Activated CD8-positive, alpha-beta memory T cell treated with anti-CD3 and anti-CD28 coated beads for 4 hours (primary cell): Measurements from ENCODE around the gene TRIM3.

Experiments
- DNase-seq, 2 donors: peaks; one replicate each; pipeline ENCODE4 v3.0.0-alpha.2; 2020; ENCODE audit warnings: low read depth in 2 of 2

TRIM3 gene

DNA sequence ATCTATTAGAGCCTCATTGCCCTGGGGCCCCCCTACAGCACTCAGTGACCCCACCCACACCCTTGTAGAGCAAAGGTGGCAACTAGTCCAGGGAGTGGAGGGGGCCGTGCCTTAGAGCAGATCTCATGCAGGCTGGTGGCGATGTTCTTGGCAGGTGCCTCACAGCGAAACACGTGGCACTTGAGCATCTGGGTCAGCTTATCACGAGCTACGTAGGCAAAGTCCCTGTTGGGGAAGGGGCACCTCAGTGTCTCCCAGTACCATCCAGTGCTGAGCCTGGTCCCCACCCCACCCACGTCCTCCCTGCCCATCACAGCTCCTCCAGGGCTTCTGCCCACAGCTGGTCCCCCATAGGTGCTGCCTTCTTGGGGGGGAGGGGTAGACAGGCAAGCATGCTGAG, 72.3 kb downstream of the TRIM3 start:
- no peak for DNase-seq

DNA sequence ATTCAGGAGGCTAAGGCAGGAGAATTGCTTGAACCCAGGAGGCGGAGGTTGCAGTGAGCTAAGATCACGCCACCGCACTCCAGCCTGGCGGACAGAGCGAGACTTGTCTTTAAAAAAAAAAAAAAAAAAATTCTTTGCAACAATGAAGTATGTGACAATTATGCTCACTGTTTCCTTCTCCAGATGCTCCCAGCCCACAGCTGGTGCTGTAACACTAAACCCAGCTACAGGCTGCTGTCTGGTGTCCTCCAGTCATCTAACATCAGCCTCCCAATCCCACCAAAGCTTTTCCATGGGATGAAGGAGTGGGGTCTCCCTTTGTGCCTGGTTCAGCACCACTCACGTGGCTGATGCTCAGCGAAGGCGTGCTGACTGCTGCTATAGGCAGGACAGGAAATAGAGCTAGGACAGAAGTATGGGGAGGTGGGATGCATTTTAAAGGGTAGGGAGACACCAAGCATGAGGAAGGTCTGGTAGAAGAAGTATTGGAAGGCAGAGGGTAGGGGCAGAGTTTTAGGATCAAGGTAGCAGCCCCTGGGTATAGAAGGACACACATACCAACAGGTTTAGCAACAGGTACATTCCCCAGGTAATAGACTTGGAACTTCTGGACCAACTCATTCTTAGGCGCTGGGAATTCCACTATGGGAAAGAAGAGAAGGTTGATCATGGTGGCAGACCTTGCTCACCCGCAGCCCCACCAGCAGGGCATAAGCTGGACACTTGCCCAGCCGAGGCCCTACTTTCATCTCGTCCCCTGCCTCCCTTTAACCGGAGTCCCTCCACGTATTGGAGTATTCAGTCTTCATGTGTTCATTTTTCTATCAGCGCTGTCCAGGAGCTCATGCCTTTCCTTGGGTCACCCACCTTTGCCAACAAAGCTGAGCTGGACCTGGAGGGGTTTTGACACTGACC, 73.1 kb downstream of the TRIM3 start:
- no peak for DNase-seq
